Neuronal stem cell (in vitro differentiated cells): Measurements from ENCODE around the gene PBRM1.

ENCODE experiments used
- DNase-seq: peaks from one replicate; pipeline ENCODE4 v3.0.0-alpha.2; 2013; ENCODE audit warnings: low spot score
- H2AFZ ChIP-seq: one replicate; pipeline ENCODE4 v1.6.1; 2013; ENCODE audit warnings: mild to moderate bottlenecking, low read length, inconsistent platforms
- H2AK5ac ChIP-seq: 2 replicates; pipeline ENCODE4 v1.6.1; 2013; ENCODE audit warnings: low read depth, mild to moderate bottlenecking, inconsistent platforms, low read length, moderate library complexity, mixed read lengths
- H2BK120ac ChIP-seq: 2 replicates; pipeline ENCODE4 v1.6.1; 2013; ENCODE audit warnings: low read depth, mild to moderate bottlenecking, inconsistent platforms, low read length, moderate library complexity, mixed read lengths
- H2BK12ac ChIP-seq: one replicate; pipeline ENCODE4 v1.6.1; 2013; ENCODE audit warnings: low read length, inconsistent platforms
- H2BK15ac ChIP-seq: 2 replicates; pipeline ENCODE4 v1.6.1; 2013; ENCODE audit warnings: mild to moderate bottlenecking, low read length, inconsistent platforms, mixed read lengths
- H2BK5ac ChIP-seq: one replicate; pipeline ENCODE4 v1.6.1; 2013; ENCODE audit warnings: inconsistent platforms, mild to moderate bottlenecking, low read length, moderate library complexity
- H3K14ac ChIP-seq: one replicate; pipeline ENCODE4 v1.6.1; 2013; ENCODE audit warnings: low read length, inconsistent platforms
- H3K18ac ChIP-seq: 2 replicates; pipeline ENCODE4 v1.6.1; 2013; ENCODE audit warnings: low read length, inconsistent platforms
- H3K23ac ChIP-seq: 2 replicates; pipeline ENCODE4 v1.6.1; 2013; ENCODE audit warnings: low read depth, mild to moderate bottlenecking, mixed read lengths, low read length, inconsistent platforms; ENCODE audit not compliant: poor library complexity
- H3K27ac ChIP-seq: replicated peaks from 3 replicates; pipeline ENCODE4 v1.5.1; 2013; ENCODE audit warnings: low read length, inconsistent platforms
- H3K27me3 ChIP-seq, 3 experiments: 2 replicates each; pipeline ENCODE4 v1.6.1; 2013; ENCODE audit warnings: low read length in 3 of 3, mild to moderate bottlenecking in 2 of 3, inconsistent platforms in 1 of 3, low read depth in 1 of 3, mixed read lengths in 1 of 3, moderate library complexity in 1 of 3; ENCODE audit not compliant: control insufficient read depth in 3 of 3, insufficient read depth in 3 of 3
- H3K36me3 ChIP-seq, 2 donors: replicated peaks in 1 of 2; 2 replicates each; pipeline ENCODE4 v1.6.1; 2013; ENCODE audit warnings: low read length in 2 of 2; ENCODE audit not compliant: control insufficient read depth in 2 of 2, insufficient read depth in 2 of 2
- H3K4ac ChIP-seq: 2 replicates; pipeline ENCODE4 v1.6.1; 2013; ENCODE audit warnings: inconsistent platforms, mild to moderate bottlenecking, low read length, moderate library complexity
- H3K4me1 ChIP-seq, 2 donors: 1 replicate in 1 of 2; 2 replicates in 1 of 2; pipeline ENCODE4 v1.6.1; 2013; ENCODE audit warnings: low read length in 2 of 2, low read depth in 1 of 2; ENCODE audit not compliant: control insufficient read depth in 2 of 2, insufficient read depth in 1 of 2
- H3K4me2 ChIP-seq: one replicate; pipeline ENCODE4 v1.6.1; 2013; ENCODE audit warnings: mild to moderate bottlenecking, low read length, inconsistent platforms; ENCODE audit not compliant: insufficient read depth, poor library complexity, severe bottlenecking
- H3K4me3 ChIP-seq, 2 donors: 2 replicates each; pipeline ENCODE4 v1.5.1; 2013; ENCODE audit warnings: low read length in 2 of 2, mild to moderate bottlenecking in 2 of 2, inconsistent platforms in 1 of 2, moderate library complexity in 1 of 2
- H3K79me1 ChIP-seq: one replicate; pipeline ENCODE4 v1.6.1; 2013; ENCODE audit warnings: low read depth, mild to moderate bottlenecking, inconsistent platforms, low read length, moderate library complexity
- H3K9ac ChIP-seq: one replicate; pipeline ENCODE4 v1.6.1; 2013; ENCODE audit warnings: mild to moderate bottlenecking, low read depth, low read length, inconsistent platforms; ENCODE audit not compliant: poor library complexity
- H3K9me3 ChIP-seq, 2 donors: replicated peaks in 1 of 2; 2 replicates each; pipeline versions ENCODE3 to v1.6.1; 2013; ENCODE audit warnings: low read length in 2 of 2, mild to moderate bottlenecking in 2 of 2, inconsistent platforms in 1 of 2, low read depth in 1 of 2, mixed read lengths in 1 of 2, moderate library complexity in 1 of 2; ENCODE audit not compliant: control insufficient read depth in 2 of 2, insufficient read depth in 1 of 2
- H4K8ac ChIP-seq: one replicate; pipeline ENCODE4 v1.6.1; 2013; ENCODE audit warnings: low read depth, mild to moderate bottlenecking, inconsistent platforms, low read length, moderate library complexity
- H4K91ac ChIP-seq: one replicate; pipeline ENCODE4 v1.6.1; 2013; ENCODE audit warnings: low read length, low read depth, mild to moderate bottlenecking, inconsistent platforms; ENCODE audit not compliant: poor library complexity
- WGBS, 2 donors: extraction: QIAGEN DNeasy Blood & Tissue Kit; methylation state at CpG; one replicate each; pipeline ENCODE4 v1.1.7; 2013; ENCODE audit warnings: missing lambda C conversion rate in 2 of 2, mixed read lengths in 1 of 2; ENCODE audit not compliant: insufficient read length in 2 of 2, insufficient replicate concordance in 1 of 2; ENCODE audit errors: extremely low coverage in 2 of 2; 5-methylcytosine and 5-hydroxymethylcytosine counted together

Gene PBRM1

GRCh38 chr3:52513281-52513680, 172.4 kb downstream of the PBRM1 start:
- Histone ChIP-seq H3K4me2 (no peak overlapping the region), H2AK5ac (peak overlapping the region; percentile 84), H3K4ac (peak overlapping the region; percentile 84), H2BK5ac (peak overlapping the region; percentile 75), H3K27ac (no peak overlapping the region), H2BK15ac (no peak overlapping the region), H2AFZ (no peak overlapping the region), H3K36me3 (no peaks in the 10 kb centered on the region), H2BK120ac (no peak overlapping the region), H3K18ac (peak overlapping the region; percentile 64), H3K27me3 (peaks cover 1 to 74% (median 8%) of the 10 kb centered on the region in 3 experiments), H4K91ac (no peak overlapping the region), H3K4me1 (peaks cover 0 to under 1% of the 10 kb centered on the region in 2 donors), H3K9ac (no peak overlapping the region), H3K79me1 (no peaks in the 10 kb centered on the region), H3K9me3 (no peaks in the 10 kb centered on the region), H3K23ac (peak overlapping the region; percentile 91), H3K14ac (peak overlapping the region; percentile 71), H4K8ac (peak overlapping the region; percentile 17), H3K4me3 (no peak overlapping the region), H2BK12ac (peak overlapping the region; percentile 58)
- DNase-seq: no peak
- WGBS, 2 donors: no CpG with 5 or more reads among the region's 7 CpGs

GRCh38 chr3:52512727-52513126, 173.0 kb downstream of the PBRM1 start:
- peaks cover 0 to 74% (median 2%) of the 10 kb centered on the region in 3 experiments for H3K27me3 ChIP-seq
- H3K4me2 ChIP-seq: no peak overlapping the region
- H3K4me3 ChIP-seq: no peak overlapping the region
- H2AK5ac ChIP-seq: peak overlapping the region; percentile 84
- no peak overlapping the region for H3K14ac ChIP-seq
- H3K4ac ChIP-seq: no peak overlapping the region
- no peak overlapping the region for H2BK12ac ChIP-seq
- DNase-seq: no peak
- H2BK5ac ChIP-seq: peak overlapping the region; percentile 48
- H2AFZ ChIP-seq: no peak overlapping the region
- no peaks in the 10 kb centered on the region for H3K9me3 ChIP-seq
- peak overlapping the region; percentile 67 for H2BK15ac ChIP-seq
- no peak overlapping the region for H3K27ac ChIP-seq
- peak overlapping the region; percentile 82 for H4K8ac ChIP-seq
- H3K79me1 ChIP-seq: no peaks in the 10 kb centered on the region
- peak overlapping the region; percentile 78 for H3K9ac ChIP-seq
- no peak overlapping the region for H3K23ac ChIP-seq
- H3K4me1 ChIP-seq: peaks cover 0 to 1% of the 10 kb centered on the region in 2 donors
- no peaks in the 10 kb centered on the region for H3K36me3 ChIP-seq
- H4K91ac ChIP-seq: no peak overlapping the region
- H3K18ac ChIP-seq: peak overlapping the region; percentile 76
- WGBS, 2 donors: no CpG with 5 or more reads among the region's 17 CpGs
- H2BK120ac ChIP-seq: no peak overlapping the region

- H4K8ac ChIP-seq: no peak overlapping the region
- H2AK5ac ChIP-seq: peak overlapping the region; percentile 52
- peak overlapping the region; percentile 77 for H3K9ac ChIP-seq
- H3K4ac ChIP-seq: no peak overlapping the region
- DNase-seq: no peak
- H3K4me3 ChIP-seq: no peak overlapping the region
- H3K79me1 ChIP-seq: no peaks in the 10 kb centered on the region
- no peak overlapping the region for H3K27ac ChIP-seq
- H3K23ac ChIP-seq: no peak overlapping the region
- H3K36me3 ChIP-seq: no peaks in the 10 kb centered on the region
- peak overlapping the region; percentile 53 for H4K91ac ChIP-seq
- H3K9me3 ChIP-seq: no peaks in the 10 kb centered on the region
- no peak overlapping the region for H2AFZ ChIP-seq
- no peak overlapping the region for H3K4me2 ChIP-seq
- H2BK5ac ChIP-seq: peak overlapping the region; percentile 48
- no peak overlapping the region for H2BK120ac ChIP-seq
- H2BK12ac ChIP-seq: peak overlapping the region; percentile 84
- H3K27me3 ChIP-seq: peaks cover 0 to 69% (median 0%) of the 10 kb centered on the region in 3 experiments
- H3K14ac ChIP-seq: no peak overlapping the region
- peaks cover 0 to 3% of the 10 kb centered on the region in 2 donors for H3K4me1 ChIP-seq
- peak overlapping the region; percentile 80 for H3K18ac ChIP-seq
- no peak overlapping the region for H2BK15ac ChIP-seq
- WGBS, 2 donors: no CpG with 5 or more reads among the region's 8 CpGs
Measured at GRCh38 chr3:52512105-52512504, 173.6 kb downstream of the PBRM1 start.

- Histone ChIP-seq H3K27ac (no peak overlapping the region), H3K9ac (no peak overlapping the region), H4K8ac (no peak overlapping the region), H3K14ac (peak overlapping the region; percentile 21), H3K4me3 (no peak overlapping the region), H2BK120ac (no peak overlapping the region), H3K36me3 (no peaks in the 10 kb centered on the region), H2AK5ac (peak overlapping the region; percentile 46), H2AFZ (no peak overlapping the region), H3K4ac (peak overlapping the region; percentile 76), H3K23ac (no peak overlapping the region), H2BK15ac (no peak overlapping the region), H3K18ac (peak overlapping the region; percentile 48), H3K4me2 (no peak overlapping the region), H3K27me3 (peaks cover 0 to 65% (median 0%) of the 10 kb centered on the region in 3 experiments), H3K4me1 (peaks cover 0 to 8% of the 10 kb centered on the region in 2 donors), H2BK5ac (no peak overlapping the region), H3K9me3 (no peaks in the 10 kb centered on the region), H3K79me1 (peaks cover 2% of the 10 kb centered on the region), H4K91ac (no peak overlapping the region), H2BK12ac (no peak overlapping the region)
- no peak for DNase-seq
- no CpG with 5 or more reads among the region's 7 CpGs for WGBS, 2 donors
Measured at GRCh38 chr3:52511509-52511908, 174.2 kb downstream of the PBRM1 start.
